NCI-H2029 (cell line): Measurements from ENCODE around the gene DNAJC25.

Experiments used
- DNase-seq: peaks from one replicate; lab custom pipeline; 2025; lab: John Stamatoyannopoulos, UW

DNAJC25 gene

DNA sequence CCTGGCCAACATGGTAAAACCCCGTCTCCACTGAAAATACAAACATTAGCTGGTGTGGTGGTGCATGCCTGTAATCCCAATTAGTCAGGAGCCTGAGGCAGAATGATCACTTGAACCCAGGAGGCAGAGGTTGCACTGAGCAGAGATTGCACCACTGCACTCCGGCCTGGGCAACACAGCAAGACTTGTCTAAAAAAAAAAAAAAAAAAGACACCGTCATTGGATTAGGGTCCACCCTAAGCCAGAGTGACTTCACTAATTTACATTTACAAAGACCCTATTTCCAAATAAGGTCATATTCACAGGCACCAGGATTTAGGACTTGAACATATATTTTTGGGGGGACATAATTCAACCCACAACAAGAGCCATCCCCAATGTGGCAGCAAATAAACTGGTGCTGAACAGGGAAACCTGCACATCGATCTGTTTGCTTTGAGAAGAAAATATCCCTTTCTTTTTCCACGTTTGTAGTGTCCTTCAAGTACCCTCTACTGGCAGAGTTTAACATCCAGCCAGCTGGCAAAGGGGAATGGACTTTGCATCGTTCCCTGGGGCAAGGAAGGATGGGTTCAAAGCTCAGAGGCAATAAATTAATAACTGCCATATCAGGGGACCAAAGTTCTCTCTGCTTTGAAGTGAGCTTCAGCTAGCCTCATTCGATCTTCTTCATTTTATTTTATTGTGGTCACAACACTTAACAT lies 3.7 kb upstream of the DNAJC25 start:
- DNase-seq, result no peak

DNA sequence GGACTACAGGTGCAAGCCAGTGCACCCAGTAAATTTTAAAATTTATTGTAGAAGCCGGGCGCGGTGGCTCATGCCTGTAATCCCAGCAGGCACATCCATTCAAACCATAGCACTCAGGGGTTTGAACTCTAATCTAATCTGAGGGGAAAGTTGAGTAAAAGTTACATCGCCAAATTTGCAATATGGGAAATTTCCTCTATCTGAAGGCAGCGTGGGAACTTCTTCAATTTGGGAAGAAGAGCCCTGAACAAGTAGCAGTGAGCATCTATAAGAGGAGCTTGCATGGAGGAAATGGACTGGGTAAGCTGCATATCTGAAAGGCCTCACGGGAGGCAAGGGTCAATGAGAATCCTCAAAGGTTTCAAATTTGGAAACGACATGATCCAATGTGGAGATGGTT lies 2.7 kb upstream of the DNAJC25 start:
- DNase-seq, result no peak

DNA sequence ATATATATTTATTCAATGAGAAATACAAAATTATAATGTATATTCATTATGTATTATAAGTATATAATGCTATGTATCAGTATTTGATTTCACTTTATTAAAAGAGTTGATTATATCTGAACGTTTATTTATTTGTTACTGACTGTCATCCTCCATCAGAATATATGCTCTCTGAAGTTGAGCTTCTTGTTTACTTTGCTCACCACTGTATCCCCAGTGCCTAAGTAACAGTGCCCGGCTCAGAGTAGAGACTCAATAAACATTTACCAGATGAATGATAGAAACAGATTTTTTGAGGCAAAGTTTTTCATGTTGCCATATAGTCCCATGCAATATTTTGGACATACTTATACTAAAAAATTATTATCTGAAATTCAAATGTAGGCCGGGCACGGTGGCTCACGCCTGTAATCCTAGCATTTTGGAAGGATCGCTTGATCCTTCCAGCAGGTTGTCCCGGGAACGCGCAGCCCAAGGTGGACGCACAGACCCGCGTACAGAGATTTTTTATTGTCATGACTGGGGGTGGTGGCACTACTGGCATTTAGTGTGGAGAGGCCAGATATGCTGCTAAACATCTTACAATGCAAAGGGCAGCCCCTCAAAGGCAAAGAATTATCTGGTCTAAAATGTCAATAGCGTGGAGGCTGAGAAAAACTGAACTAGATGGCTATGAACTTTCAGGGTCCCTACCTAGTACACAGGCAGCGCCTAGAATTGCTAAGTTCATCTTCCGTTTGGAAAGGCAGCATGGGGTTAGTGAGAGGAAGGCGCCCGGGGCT lies 761 bp upstream of the DNAJC25 start:
- DNase-seq, result no peak

DNA sequence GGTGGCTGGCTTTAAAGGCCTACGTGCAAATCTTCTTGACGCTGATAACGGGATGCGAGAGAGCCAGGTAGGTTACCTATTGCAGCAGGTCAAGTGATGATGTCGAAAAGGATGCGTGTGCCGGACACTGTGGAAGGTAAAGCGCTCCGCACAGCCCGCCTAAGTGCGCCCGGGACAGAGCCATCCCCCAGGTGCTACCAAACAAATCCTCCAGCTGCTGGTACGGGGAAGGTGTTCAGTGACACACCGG lies 245 bp upstream of the DNAJC25 start:
- DNase-seq, result no peak

DNA sequence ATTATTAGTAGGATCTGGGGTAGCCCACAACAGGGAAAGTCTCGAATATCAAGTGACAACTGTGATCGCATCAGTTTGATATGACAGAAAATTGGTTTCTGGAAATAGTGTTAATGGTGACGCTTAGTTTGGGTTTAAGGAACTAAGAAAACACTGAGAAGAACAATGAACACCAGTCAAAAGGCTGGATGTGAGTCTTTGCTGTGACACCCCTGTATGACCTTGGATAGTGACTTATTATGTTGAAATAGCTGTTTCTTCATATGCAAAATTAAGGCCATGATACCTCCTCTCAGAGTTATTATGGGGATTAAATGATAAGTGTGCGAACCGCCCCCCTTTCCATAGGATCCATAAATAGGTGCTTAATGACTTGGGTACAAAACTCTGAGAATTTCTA lies 926 bp downstream of the DNAJC25 start:
- DNase-seq, result no peak

DNA sequence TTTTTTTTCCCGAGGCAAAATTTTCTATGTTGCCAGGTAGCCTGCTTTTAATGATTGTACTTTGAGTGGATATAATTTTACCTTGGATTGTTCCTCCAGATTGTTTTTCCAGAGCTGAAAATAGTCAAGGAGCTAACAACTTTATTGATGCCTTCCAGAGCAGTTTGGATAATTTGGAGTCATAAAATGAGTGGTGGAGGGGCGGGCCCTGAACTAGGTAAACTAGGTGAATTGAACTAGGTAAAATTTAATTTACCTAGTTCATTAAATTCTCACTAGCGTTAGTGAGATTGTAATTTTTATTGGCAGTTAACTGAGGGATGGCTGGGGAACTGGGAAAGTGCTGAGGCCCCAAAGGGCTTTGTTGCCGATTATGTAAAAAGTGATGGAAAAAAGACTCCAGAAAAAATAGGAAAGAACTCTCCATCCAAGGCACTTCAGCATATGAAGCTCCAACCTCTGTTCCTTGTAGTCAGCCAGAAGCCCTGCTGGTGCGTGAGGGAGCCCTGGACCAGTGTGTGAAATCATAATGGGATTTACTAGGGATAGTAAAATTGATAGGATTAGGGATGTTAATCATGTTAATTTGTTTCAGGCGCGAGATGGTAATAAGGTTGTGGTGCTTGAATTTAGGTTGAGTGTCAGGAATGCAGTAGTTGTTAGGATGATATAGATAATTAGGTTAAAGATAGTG lies 1.7 kb downstream of the DNAJC25 start:
- no peak for DNase-seq

DNA sequence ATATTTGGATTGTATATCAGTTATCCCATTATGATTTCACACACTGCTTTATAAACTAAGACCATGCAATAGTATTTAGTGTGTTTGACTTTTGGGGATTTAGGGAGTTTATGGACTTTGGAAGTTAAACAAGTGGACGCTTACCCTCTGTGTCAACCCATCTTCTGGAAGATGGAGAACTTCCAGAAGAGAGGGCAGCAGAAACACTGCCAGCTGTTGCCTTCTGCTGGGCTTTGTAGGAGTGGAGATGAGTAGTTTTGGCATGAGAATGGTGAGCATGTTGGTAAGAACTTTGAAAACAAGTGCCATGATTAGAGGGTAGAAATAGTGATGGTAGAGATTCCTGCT lies 2.2 kb downstream of the DNAJC25 start:
- DNase-seq, result no peak

DNA sequence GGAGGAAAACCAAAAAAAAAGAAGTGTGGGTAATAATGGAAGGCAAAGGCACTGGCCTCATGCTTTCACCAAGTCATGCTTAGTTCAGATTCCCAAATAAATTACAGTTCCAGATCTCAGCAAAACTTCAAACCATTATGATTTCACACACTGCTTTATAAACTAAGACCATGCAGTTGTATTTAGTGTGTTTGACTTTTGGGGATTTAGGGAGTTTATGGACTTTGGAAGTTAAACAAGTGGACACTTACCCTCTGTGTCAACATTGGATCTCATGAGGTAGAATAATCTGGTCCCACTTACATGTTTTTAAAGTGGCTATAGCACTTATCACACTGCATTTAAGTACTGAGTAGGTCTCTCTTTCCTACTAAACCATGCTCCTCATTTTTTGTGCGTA lies 3.7 kb downstream of the DNAJC25 start:
- DNase-seq, result no peak

DNA sequence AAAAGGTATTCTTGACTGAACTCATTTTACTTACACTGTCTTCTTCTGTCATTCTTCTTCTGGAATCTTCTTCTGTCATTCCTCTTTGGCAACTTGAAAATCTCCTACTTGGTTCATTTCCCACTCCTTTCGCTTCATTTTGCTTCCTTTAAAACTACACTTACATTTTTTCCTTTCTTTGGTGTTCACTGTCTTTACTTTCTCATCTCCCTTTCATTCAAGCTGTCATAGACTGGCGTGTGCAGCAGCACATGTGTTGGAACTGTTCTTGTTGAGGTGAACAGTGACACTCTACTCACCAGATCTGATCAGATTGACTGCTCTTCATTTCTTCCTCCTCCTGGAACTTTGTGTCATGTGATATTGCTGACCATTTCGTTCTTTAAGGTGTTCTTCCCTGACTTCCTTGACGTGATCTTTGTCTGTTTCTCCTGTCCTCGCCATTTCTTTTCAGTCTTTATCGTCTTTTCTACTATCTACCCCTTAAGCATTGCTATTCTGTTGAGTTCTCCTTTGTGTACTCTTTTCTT lies 6.4 kb downstream of the DNAJC25 start:
- DNase-seq, result no peak

DNA sequence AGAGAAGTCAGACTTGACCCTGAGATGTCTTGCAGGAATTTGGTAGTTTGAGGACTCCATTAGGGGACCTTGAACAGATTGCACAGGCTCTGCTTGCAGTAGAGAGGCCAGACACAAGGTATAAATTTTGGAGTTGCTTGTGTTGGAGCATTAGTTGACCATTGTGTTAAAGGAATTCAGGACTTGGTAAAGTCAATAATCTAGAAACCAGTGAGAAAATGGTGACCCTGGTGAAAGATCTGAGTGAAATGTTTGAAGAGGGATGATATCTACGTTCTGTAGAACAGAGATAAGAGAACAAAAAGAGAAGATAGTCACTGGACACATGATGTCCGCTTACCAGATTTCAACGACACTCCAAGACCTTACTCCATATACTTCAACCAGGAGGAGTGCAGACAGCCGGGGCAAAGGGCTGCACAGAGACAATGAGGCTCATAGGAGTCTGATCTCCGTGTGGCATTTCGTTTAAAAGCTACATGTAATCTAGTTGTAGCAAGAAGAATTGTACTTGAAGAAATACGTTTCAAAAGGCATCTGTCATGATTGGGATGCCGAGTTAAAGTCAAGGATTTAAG lies 13.2 kb downstream of the DNAJC25 start:
- DNase-seq, result no peak

DNA sequence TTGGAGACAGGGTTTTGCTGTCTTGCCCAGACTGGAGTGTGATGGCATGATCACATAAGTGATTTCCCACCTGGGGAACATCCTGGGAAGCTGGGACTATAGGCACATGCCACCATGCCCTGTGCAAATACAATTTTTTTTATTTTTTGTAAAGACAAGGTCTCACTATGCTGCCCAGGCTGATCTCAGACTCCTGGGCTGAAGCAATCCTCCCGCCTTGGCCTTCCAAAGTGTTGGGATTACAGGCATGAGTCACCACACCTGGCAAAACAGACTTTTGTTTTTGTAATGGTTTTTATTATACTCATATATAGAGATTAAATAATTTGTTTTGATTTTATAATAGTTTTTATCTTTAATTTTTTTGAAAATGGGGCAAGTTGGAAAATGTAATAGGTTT lies 14.7 kb downstream of the DNAJC25 start:
- DNase-seq, result no peak

DNA sequence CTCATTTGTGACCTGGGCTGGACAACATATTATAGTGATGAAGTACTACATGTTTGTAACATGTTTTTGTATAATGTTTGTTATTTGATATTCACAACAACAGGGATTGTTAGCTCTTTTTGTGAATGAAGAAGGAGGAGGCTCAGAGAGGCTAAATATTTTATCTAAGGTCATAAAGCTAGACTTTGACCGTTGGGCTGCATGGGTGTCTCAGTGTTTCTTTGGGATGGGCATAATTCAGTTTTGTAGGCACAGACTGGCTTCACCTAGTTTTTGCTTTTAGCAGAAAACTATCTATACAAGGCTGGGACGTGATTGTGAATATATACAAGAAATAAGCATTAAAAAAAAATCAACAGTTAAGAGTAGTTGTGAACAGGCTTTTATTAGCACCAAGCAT lies 15.3 kb downstream of the DNAJC25 start:
- no peak for DNase-seq

DNA sequence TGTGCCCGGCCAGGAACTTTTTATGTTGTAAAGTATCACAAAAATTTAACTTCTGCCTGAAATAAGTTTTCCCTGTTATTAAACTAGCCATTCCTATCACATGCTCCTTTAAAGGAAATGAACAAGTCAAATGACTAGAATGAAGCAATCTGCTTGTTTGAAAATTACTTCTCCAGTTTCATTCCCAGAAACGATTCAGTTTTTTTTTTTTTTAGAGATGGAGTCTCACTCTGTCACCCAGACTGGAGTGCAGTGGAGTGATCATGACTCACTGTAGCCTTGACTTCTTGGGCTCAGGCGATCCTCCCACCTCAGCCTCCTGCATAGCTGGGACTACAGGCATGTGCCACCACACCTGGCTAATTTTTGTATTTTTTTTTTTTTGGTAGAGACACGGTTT lies 16.9 kb downstream of the DNAJC25 start:
- DNase-seq, result no peak

DNA sequence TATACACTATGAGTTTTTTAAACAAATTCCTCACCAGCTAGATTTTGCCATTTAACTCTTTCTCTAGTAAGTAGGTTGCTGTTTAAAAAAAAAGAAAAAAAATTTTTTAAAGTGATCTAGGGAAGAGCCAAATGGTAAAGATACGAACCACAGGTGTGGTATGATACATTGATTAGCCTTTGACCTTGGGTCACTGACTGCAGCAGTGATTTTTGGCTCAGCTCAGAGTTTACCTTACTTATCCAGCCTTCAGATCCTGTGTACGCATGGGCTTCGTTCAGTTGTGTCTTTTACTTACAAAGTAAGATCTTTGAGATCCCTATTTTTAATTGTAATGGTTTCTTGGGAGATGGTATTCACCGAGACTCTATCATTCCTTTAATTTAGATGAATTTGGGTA lies 17.9 kb downstream of the DNAJC25 start:
- DNase-seq, result no peak

DNA sequence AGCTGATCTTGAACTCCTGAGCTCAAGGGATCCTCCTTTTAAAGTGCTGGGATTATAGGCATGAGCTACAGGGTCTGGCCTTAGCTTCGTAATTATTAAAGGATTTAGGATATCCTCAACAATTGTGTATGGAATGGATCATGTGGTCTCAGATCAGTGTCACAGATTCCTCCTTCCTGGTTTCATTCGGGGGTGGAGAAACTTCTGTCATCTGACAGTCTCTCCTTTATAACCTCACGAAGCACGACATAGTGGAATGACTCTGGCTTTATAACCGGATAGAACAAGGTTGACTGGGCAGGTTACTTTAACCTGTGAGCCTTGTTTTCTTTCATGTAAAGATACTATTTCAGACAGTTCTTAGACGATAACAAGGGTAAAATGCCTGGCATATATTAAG lies 25.9 kb downstream of the DNAJC25 start:
- no peak for DNase-seq

DNA sequence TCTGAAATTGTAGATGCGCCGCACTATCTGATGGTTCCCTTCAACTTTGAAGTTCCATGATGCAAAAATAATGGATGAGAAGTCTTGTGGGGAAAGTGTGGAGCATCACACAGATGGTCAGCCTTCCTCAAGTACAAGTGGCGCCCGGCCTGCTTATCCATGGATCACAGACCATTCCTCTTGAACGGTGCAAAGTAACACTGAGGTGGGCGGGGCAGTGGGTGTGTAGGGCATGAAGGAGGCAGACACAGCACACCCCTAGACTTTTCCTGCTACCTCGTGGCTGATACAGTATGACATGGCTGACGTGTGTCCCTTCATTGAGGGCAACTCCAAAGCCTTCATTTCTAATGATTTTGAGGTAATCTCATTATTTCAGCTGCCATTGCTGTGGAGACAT lies 27.8 kb downstream of the DNAJC25 start:
- no peak for DNase-seq

DNA sequence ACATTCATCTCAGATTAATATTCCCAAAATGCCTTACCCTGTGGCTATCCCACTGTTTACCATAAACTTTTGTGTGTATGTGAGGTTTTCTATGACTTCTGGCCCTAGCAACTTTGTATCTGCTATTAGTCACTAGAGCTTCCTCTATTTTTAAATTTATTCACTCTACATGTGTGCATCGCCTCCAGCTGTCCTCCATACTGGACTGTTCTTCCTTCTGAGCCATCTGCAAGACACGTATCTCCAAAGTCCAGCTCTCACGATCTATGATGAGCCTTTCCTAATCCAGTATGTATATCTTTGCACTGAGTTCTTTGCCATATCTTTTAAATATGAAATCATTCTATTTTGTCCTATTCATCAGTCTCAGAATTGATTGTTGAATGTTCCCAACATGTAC lies 28.6 kb downstream of the DNAJC25 start:
- DNase-seq, result no peak

DNA sequence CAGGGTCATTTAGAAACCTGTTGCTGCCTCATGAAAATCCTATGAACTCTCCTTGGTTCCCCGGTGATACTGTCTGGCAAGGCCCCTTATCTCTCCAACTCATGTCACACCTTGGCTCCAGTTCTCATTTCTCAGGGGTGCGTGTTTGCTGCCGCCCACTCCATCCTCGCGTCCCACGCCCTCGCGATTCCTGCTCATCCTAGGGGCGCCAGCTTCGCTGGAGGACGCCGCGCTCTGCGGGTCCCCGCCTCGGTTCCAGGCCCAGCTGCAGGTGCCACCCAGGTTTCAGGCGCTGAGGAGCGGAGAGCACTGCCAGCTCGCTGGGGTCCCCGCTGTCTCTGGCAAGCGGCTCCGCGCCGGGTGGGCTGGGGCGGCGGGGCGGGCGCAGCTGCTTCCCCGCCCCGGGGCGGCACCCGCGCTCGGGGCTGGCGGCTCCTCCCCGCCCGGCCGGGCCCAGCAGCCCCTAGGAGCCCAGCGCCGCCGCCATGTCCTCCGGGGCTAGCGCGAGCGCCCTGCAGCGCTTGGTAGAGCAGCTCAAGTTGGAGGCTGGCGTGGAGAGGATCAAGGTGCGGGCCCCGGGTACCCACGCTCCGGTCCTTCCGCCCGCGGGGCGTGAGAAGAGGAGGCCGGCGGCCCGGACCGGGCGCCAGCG lies 30.1 kb downstream of the DNAJC25 start, which contains the start of gene GNG10:
Gene GNG10, plus strand, starts transcription at position 456 of the 652 bp plus-strand sequence. Its CDS starts 30 bp downstream, at position 486.
- DNase-seq, result peak; percentile 35

DNA sequence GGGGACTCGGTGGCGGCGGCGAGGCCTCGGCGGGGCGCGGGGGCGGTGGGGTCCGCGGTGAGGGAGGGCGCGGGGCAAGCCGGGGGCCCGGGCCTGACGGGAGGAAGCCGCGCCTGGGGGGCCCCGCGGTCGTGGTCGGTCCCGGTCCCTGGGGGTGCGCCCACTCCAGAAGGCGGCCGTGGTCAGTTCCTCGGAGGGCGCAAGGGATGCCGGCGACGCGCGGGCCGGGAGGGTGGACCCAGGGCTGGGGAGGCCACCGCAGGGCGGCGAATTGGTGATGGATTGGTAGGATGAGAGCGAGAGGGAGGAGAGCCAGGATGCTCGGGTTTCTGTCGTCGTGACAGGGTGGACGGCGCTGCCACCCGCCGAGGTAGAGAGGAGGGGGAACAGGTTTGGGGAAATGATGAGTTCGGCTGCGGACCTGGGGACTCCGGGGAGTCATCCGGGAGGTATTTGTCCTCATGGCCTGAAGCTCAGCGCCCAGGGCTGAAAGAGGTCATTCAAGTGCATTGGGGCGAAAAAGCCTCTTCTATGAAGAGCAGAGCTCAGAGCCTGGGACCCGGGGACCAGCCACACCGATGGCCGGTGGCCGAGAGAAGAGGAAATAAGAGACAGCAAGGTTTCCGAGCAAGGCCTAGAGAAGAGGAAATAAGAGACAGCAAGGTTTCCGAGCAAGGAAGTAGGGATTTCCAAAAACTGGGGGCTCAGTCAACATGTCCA lies 30.8 kb downstream of the DNAJC25 start:
- DNase-seq, result no peak

DNA sequence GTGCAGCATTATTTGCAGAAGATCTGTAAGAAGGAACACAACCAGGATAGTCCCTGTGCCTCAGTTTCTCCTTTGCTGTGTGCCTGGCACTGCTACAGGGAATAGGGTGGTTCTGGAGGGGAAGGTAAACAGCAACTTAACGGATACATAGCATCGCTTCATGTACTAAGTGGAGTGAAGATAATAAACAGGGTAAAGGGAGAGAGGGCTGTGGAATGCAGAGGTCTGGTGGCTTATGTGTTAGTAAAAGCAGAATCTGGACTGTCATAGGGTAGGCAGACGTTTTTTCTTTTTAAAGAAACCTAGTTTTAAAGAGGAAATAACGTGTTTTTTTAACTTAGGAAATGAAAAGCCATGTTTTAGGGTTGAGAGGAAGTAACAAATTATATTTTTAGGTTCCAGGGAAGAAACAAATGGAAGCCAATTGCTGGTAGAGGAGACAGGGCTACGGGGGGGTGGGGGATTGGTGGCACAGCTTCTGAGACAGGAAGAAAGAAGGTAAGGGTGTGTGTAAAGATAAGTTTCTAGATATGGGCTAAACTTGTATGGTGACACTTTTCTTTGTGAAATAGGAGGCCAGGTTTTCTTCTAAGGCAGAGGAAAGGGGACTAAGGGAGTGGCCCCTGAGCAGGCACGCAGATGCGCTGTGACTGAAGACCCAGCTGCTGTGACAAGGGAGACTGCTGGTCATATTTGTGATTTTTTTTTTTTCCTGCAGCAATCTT lies 31.6 kb downstream of the DNAJC25 start:
- no peak for DNase-seq

DNA sequence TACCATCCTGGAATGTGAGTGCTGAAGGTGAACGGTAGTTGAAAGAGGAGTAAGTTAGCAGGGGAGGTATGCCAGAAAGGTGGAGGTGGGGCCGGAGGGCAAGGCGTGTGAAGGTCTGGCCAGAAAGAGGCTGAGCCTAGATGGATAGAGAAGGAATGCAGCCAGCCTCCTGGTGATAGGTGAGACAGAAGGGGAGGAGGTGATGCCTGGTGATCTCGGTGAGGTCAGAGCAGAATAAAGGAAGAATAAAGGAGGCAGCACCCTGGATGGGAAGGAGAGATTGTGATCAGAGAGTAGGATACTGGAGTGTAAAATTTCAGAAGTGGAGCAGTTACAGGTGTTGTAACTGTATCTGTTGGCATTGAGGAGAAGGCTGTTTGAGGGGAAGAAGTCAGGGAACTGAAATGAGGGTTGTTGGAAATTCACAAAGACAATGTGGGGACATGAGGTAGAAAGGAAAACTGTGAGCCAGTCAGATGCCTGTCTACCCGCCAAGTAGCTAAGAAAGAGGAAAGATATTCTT lies 32.2 kb downstream of the DNAJC25 start:
- DNase-seq, result no peak
